OCI-LY3 (cell line): ENCODE measurements around the gene KLF1.

Experiments
- CTCF ChIP-seq: fragments of 200-600, 300-600 bp; sonication (generic); IDR thresholded peaks from 2 replicates; pipeline ENCODE4 v1.5.1; 2014; ENCODE audit warnings: antibody characterized with exemption, low read length, low read depth
- EZH2phosphoT487 ChIP-seq: fragments of 200-600 bp; shearing (Covaris generic); IDR thresholded peaks from 2 replicates; pipeline ENCODE4 v1.6.1; 2018; ENCODE audit warnings: antibody characterized with exemption, mixed run types, low read depth

DNA sequence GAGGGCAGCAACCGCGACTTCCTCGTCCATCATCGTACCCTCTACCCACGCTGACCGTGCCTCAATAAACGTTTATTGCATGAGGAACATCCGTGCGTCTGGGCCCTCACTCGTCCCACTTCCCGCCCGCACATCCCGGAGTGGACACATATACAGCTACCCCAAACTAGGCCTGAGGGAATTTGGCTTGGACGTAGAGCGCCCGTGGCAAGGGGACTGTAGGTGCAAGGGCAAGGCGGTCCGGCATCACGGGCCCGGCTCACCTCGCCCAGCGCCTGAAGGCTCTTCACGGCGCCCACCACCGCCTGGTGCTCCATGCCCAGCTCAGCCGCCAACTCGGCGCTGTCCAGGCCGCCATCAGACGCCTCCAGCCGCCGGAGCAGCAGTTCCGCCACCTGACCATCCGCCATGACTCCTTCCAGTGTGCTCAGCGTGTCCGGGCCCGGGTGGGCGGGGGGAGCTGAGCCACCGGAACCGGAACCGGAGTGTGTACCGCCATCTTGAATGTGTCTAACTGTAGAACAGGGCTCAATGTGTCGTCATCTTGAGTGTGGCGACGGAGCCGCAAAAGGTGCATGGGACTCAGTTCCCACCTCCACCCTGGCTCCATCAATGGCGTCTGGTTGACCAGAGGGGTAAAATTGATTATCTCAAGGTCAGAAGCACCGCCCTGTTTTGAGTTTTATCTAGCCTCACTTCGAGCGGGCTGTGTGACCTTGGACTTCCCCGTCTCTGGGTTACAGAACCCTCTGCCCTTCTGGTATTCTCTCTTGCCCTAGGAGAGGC, 46.5 kb upstream of the KLF1 start, which contains the start of gene FARSA:
- TF ChIP-seq CTCF (no peak), EZH2phosphoT487 (no peak)
